Ascending aorta (tissue), 2 donors: ENCODE measurements around the gene RNASE12. TPM values are rescaled to one million over a fixed set of nuclear protein-coding genes. Genes with fewer than 3 reads are reported as not detected.
"Not testable (repeated sequence)": the region's sequence is repeated elsewhere in the genome, so short reads cannot be mapped to it uniquely, and the experiment has no call there.

Experiments used
- DNase-seq, 2 donors: peaks; one replicate each; pipeline ENCODE4 v3.0.0-alpha.2; 2019; ENCODE audit warnings: low spot score in 2 of 2
- H3K27ac ChIP-seq, 2 donors: fragments of 200-600 bp; sonication (generic); one replicate each; pipeline ENCODE4 v1.5.1; 2016 to 2017; ENCODE audit warnings: mild to moderate bottlenecking in 1 of 2
- H3K27me3 ChIP-seq: fragments of 200-600 bp; sonication (generic); one replicate; pipeline ENCODE4 v1.5.1; 2017
- H3K36me3 ChIP-seq, 2 donors: fragments of 200-600 bp; sonication (generic); one replicate each; pipeline ENCODE4 v1.5.1; 2016
- H3K4me1 ChIP-seq, 2 donors: fragments of 200-600 bp; sonication (generic); one replicate each; pipeline ENCODE4 v1.5.1; 2016 to 2017; ENCODE audit warnings: mild to moderate bottlenecking in 1 of 2
- H3K4me3 ChIP-seq, 2 donors: fragments of 200-600 bp; sonication (generic); one replicate each; pipeline ENCODE4 v1.5.1; 2016 to 2017; ENCODE audit warnings: mild to moderate bottlenecking in 1 of 2
- H3K9me3 ChIP-seq, 2 donors: fragments of 200-600 bp; sonication (generic); one replicate each; pipeline ENCODE4 v1.5.1; 2016
- CTCF ChIP-seq, 3 experiments: fragments of 200-600 bp in 2 of 3; fragments of 450-650 bp in 1 of 3; sonication (generic) in 2 of 3; IDR thresholded peaks; one replicate each; pipeline ENCODE4 v1.5.1; 2016 to 2019; ENCODE audit warnings: antibody characterized with exemption in 3 of 3, mild to moderate bottlenecking in 1 of 3, moderate library complexity in 1 of 3
- intact Hi-C: fragments of 100-400 bp; cut with DNase I; formaldehyde crosslinking; loops from one replicate; pipeline ENCODE4 v1.15.1; 2023
- total RNA-seq: library from RNA; depleted of rRNA; stranded (reverse); fragments of >200 nt; gene quantifications from one replicate; pipeline ENCODE4 v1.1.0, GENCODE V29; 2016

RNASE12 gene
- total RNA-seq, 1 donor from 2014 or later = not detected

- DNase-seq = no peak
- intact Hi-C loops = no loop called here
- Histone ChIP-seq H3K4me1 (no peaks in the 10 kb centered on the region), H3K27me3 (no peaks in the 10 kb centered on the region), H3K4me3 (no peak overlapping the region), H3K27ac (no peak overlapping the region), H3K9me3 (no peaks in the 10 kb centered on the region), H3K36me3 (no peaks in the 10 kb centered on the region)
- no peak for TF ChIP-seq CTCF (IDR thresholded peaks at IDR 0.05)
Measured at GRCh38 chr14:20583142-20583541, 8.0 kb downstream of the RNASE12 start.

GRCh38 chr14:20580242-20580641, 10.9 kb downstream of the RNASE12 start:
- no peak overlapping the region for H3K27ac ChIP-seq
- intact Hi-C loops = no loop called here
- DNase-seq = no peak
- no peaks in the 10 kb centered on the region for H3K27me3 ChIP-seq
- no peaks in the 10 kb centered on the region for H3K36me3 ChIP-seq
- no peak for TF ChIP-seq CTCF (IDR thresholded peaks at IDR 0.05)
- H3K4me3 ChIP-seq = no peak overlapping the region
- no peaks in the 10 kb centered on the region for H3K9me3 ChIP-seq
- no peaks in the 10 kb centered on the region for H3K4me1 ChIP-seq

GRCh38 chr14:20578784-20579502, 12.2 kb downstream of the RNASE12 start:
- Histone ChIP-seq H3K4me3 (no peak overlapping the region), H3K27ac (no peak overlapping the region), H3K4me1 (no peaks in the 10 kb centered on the region), H3K36me3 (no peaks in the 10 kb centered on the region), H3K9me3 (no peaks in the 10 kb centered on the region), H3K27me3 (no peaks in the 10 kb centered on the region)
- no peak for TF ChIP-seq CTCF (IDR thresholded peaks at IDR 0.05)
- DNase-seq = no peak
- intact Hi-C loops = no loop called here

- intact Hi-C loops = no loop called here
- Histone ChIP-seq H3K4me3 (no peak overlapping the region), H3K27ac (no peak overlapping the region), H3K36me3 (no peaks in the 10 kb centered on the region), H3K9me3 (no peaks in the 10 kb centered on the region), H3K27me3 (no peaks in the 10 kb centered on the region), H3K4me1 (no peaks in the 10 kb centered on the region)
- TF ChIP-seq CTCF (IDR thresholded peaks at IDR 0.05) = no peak
- no peak for DNase-seq
Measured at GRCh38 chr14:20578325-20578724, 12.9 kb downstream of the RNASE12 start.

GRCh38 chr14:20572382-20572990, 18.7 kb downstream of the RNASE12 start:
- H3K27me3 ChIP-seq, DNase-seq, intact Hi-C loops, H3K27ac ChIP-seq, H3K4me1 ChIP-seq, H3K4me3 ChIP-seq, H3K36me3 ChIP-seq, H3K9me3 ChIP-seq: not testable (repeated sequence)

- H3K27me3 ChIP-seq, H3K36me3 ChIP-seq, DNase-seq, H3K27ac ChIP-seq, H3K4me1 ChIP-seq, H3K9me3 ChIP-seq, H3K4me3 ChIP-seq, intact Hi-C loops: not testable (repeated sequence)
Measured at GRCh38 chr14:20570720-20571119, 20.5 kb downstream of the RNASE12 start.

- H3K4me1 ChIP-seq, H3K27me3 ChIP-seq, H3K9me3 ChIP-seq, intact Hi-C loops, DNase-seq, H3K27ac ChIP-seq, H3K4me3 ChIP-seq, H3K36me3 ChIP-seq: not testable (repeated sequence)
Measured at GRCh38 chr14:20569865-20570264, 21.3 kb downstream of the RNASE12 start.
